Keratinocyte (primary cell): ENCODE data around the gene FAM114A1. TPM values are rescaled to one million over a fixed set of nuclear protein-coding genes. Genes with fewer than 3 reads are reported as not detected.

Experiments
- DNase-seq: peaks from one replicate; pipeline ENCODE4 v3.0.0-alpha.2; 2011; ENCODE audit warnings: low read depth, missing footprints, low spot score
- FAIRE-seq: peaks from 2 replicates; lab custom pipeline; 2011; peaks lifted over from hg19 to GRCh38; lab: Jason Lieb, UNC
- H2AFZ ChIP-seq: 2 replicates; pipeline ENCODE4 v1.6.0; 2012; ENCODE audit warnings: low read length, control low read depth, inconsistent platforms; ENCODE audit not compliant: control insufficient read depth
- H3K27ac ChIP-seq: 2 replicates; pipeline ENCODE4 v1.5.1; 2011; ENCODE audit warnings: low read length; ENCODE audit not compliant: control insufficient read depth, insufficient read depth
- H3K27me3 ChIP-seq: 3 replicates; pipeline ENCODE4 v1.6.0; 2011; ENCODE audit warnings: low read length; ENCODE audit not compliant: control insufficient read depth, insufficient read depth; ENCODE audit errors: extremely low read depth
- H3K36me3 ChIP-seq, 2 experiments: 2 replicates in 1 of 2; 3 replicates in 1 of 2; pipeline ENCODE4 v1.5.1; 2011; ENCODE audit warnings: low read length in 2 of 2, mild to moderate bottlenecking in 1 of 2; ENCODE audit not compliant: control insufficient read depth in 2 of 2, insufficient read depth in 2 of 2; ENCODE audit errors: extremely low read depth in 1 of 2
- H3K4me1 ChIP-seq: 3 replicates; pipeline ENCODE4 v1.5.1; 2011; ENCODE audit warnings: low read length; ENCODE audit not compliant: control insufficient read depth, insufficient read depth; ENCODE audit errors: extremely low read depth
- H3K4me2 ChIP-seq: 3 replicates; pipeline ENCODE4 v1.6.0; 2011; ENCODE audit warnings: low read depth, low read length; ENCODE audit not compliant: control insufficient read depth, insufficient read depth; ENCODE audit errors: extremely low read depth
- H3K4me3 ChIP-seq, 3 experiments: fragments of 200-600 bp in 1 of 3; sonication (generic) in 1 of 3; 2 replicates in 2 of 3; 3 replicates in 1 of 3; pipeline ENCODE4 v1.5.1; 2011 to 2016; ENCODE audit warnings: low read length in 3 of 3, mild to moderate bottlenecking in 3 of 3, control low read depth in 2 of 3, inconsistent platforms in 1 of 3, low read depth in 1 of 3, mixed read lengths in 1 of 3, mixed run types in 1 of 3, moderate library complexity in 1 of 3; ENCODE audit not compliant: control insufficient read depth in 2 of 3, insufficient read depth in 2 of 3; ENCODE audit errors: extremely low read depth in 1 of 3
- H3K79me2 ChIP-seq: 2 replicates; pipeline ENCODE4 v1.6.0; 2012; ENCODE audit warnings: low read length; ENCODE audit not compliant: control insufficient read depth, insufficient read depth
- H3K9ac ChIP-seq: 3 replicates; pipeline ENCODE4 v1.6.0; 2011; ENCODE audit warnings: low read length; ENCODE audit not compliant: control insufficient read depth, insufficient read depth; ENCODE audit errors: extremely low read depth
- H3K9me1 ChIP-seq: 3 replicates; pipeline ENCODE4 v1.6.0; 2011; ENCODE audit warnings: low read length; ENCODE audit not compliant: control insufficient read depth, insufficient read depth; ENCODE audit errors: extremely low read depth
- H3K9me3 ChIP-seq: 2 replicates; pipeline ENCODE4 v1.5.1; 2012; ENCODE audit warnings: low read depth, low read length; ENCODE audit not compliant: control insufficient read depth
- H4K20me1 ChIP-seq: 3 replicates; pipeline ENCODE4 v1.6.0; 2011; ENCODE audit warnings: low read length; ENCODE audit not compliant: control insufficient read depth, insufficient read depth; ENCODE audit errors: extremely low read depth
- CTCF ChIP-seq, 3 experiments: IDR thresholded peaks in 1 of 3; conservative IDR thresholded peaks in 1 of 3; optimal IDR thresholded peaks in 1 of 3; 2 replicates in 2 of 3; 3 replicates in 1 of 3; pipeline versions ENCODE3 to v1.5.1; 2011; ENCODE audit warnings: low read length in 3 of 3, mild to moderate bottlenecking in 3 of 3, moderate library complexity in 2 of 3, control low read depth in 1 of 3, inconsistent platforms in 1 of 3; ENCODE audit not compliant: insufficient read depth in 2 of 3; ENCODE audit errors: extremely low read depth in 1 of 3
- EZH2 ChIP-seq: IDR thresholded peaks from one replicate; pipeline ENCODE4 v1.6.1; 2012; ENCODE audit warnings: inconsistent platforms, mild to moderate bottlenecking, low read length, moderate library complexity
- dilution Hi-C: fragments of 300-500 bp; cut with MboI; formaldehyde crosslinking; loops from one replicate; pipeline ENCODE4 v1.7.0; 2020; ENCODE audit warnings: low sequenced_read_pairs; ENCODE audit not compliant: extremely low pct_ligation_motif_present
- polyA plus RNA-seq, 5 experiments: library from polyadenylated mRNA; depleted of rRNA in 3 of 5; stranded (reverse) in 3 of 5; stranded (forward) in 1 of 5; unstranded in 1 of 5; fragments of >200 nt; gene quantifications; 1 replicate in 1 of 5; 2 replicates in 3 of 5; 3 replicates in 1 of 5; pipeline versions ENCODE4 v1.2.1 to v1.2.3, GENCODE V29; 2011 to 2012; ENCODE audit warnings: missing spikeins in 2 of 5, low read depth in 1 of 5, low replicate concordance in 1 of 5

Gene FAM114A1
- polyA plus RNA-seq, 1 donor (not counting 4 experiments of a cell fraction or from before 2014, with no cell fraction given): 47.2 TPM

- DNase-seq: no peak
- Histone ChIP-seq H3K4me3 (no peak overlapping the region), H3K9ac (no peak overlapping the region), H3K9me1 (no peaks in the 10 kb centered on the region), H2AFZ (no peak overlapping the region), H3K27ac (no peak overlapping the region), H3K36me3 (peaks cover 0 to 9% of the 10 kb centered on the region in 2 experiments), H3K4me2 (no peak overlapping the region), H4K20me1 (no peaks in the 10 kb centered on the region), H3K27me3 (no peaks in the 10 kb centered on the region), H3K9me3 (no peaks in the 10 kb centered on the region), H3K79me2 (no peaks in the 10 kb centered on the region), H3K4me1 (no peaks in the 10 kb centered on the region)
- FAIRE-seq: no peak
- TF ChIP-seq CTCF (optimal IDR thresholded peaks at IDR 0.05 in 1 of 3, IDR thresholded peaks at IDR 0.05 in 1 of 3, conservative IDR thresholded peaks at IDR 0.05 in 1 of 3; ENCODE audit: extremely low read depth in 1 of 3, insufficient read depth in 2 of 3, low read length in 3 of 3) (no peak), EZH2 (no peak)
- dilution Hi-C loops: no loop called here
These were observed 29.3 kb downstream of the FAM114A1 start for GRCh38 chr4:38896940-38897339.

GRCh38 chr4:38898245-38898644 is 30.6 kb downstream of the FAM114A1 start:
- H3K79me2 ChIP-seq: no peaks in the 10 kb centered on the region
- dilution Hi-C loops: no loop called here
- H3K36me3 ChIP-seq: peaks cover 0 to 8% of the 10 kb centered on the region in 2 experiments
- H3K9me1 ChIP-seq: no peaks in the 10 kb centered on the region
- H3K27ac ChIP-seq: no peak overlapping the region
- H4K20me1 ChIP-seq: no peaks in the 10 kb centered on the region
- no peak overlapping the region for H3K9ac ChIP-seq
- H3K9me3 ChIP-seq: no peaks in the 10 kb centered on the region
- no peak for DNase-seq
- no peak overlapping the region for H3K4me2 ChIP-seq
- no peaks in the 10 kb centered on the region for H3K4me1 ChIP-seq
- no peak overlapping the region for H2AFZ ChIP-seq
- TF ChIP-seq CTCF (optimal IDR thresholded peaks at IDR 0.05 in 1 of 3, IDR thresholded peaks at IDR 0.05 in 1 of 3, conservative IDR thresholded peaks at IDR 0.05 in 1 of 3; ENCODE audit: extremely low read depth in 1 of 3, insufficient read depth in 2 of 3, low read length in 3 of 3) (no peak), EZH2 (no peak)
- H3K4me3 ChIP-seq: no peak overlapping the region
- FAIRE-seq: no peak
- no peaks in the 10 kb centered on the region for H3K27me3 ChIP-seq
